ENCODE measurements around the gene PRPH2. TPM values are rescaled to one million over a fixed set of nuclear protein-coding genes. Genes with fewer than 3 reads are reported as not detected.

PRPH2 gene
- total and polyA plus RNA-seq, 8 donors: 0.38 to 4.0 (median 0.83) TPM; not detected in 2

DNA sequence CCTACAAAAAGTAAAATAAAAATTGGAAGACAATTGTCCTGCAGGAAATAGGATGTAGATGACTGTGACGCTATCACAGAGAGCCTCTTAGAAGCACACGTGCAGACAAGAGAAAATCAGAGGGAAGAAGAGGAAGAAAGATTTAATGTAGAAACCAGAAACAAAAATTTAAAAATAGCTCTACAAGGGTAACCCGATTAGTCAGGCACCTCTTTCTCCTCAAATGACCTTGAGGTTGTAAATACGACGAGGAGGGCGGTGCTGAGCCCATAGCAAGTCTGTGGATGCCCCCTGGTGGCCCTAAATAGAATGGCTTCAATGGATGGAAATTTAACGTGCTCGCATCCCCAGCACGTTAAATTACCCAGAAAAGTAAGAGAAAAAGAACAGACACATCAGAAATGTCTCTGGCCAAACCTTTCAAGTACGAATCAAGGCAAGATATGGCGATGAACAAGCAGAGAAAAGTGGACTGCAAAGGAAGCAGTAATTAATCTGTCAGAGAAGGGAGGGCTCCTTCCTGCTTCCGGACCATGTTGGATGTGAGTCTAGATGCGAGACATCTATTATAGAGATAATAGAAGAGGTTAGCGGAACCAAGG is 4.2 kb upstream of the PRPH2 start:
- intact Hi-C loops (cut with DNase I; ENCODE audit: low total_unique reads): loop anchor here (10.0 kb wide), 1 partner anchor 62 kb away; no protein-coding TSS in a partner anchor
- peak overlapping the region; percentile 69 to 89 (median 88) for H3K27ac ChIP-seq

DNA sequence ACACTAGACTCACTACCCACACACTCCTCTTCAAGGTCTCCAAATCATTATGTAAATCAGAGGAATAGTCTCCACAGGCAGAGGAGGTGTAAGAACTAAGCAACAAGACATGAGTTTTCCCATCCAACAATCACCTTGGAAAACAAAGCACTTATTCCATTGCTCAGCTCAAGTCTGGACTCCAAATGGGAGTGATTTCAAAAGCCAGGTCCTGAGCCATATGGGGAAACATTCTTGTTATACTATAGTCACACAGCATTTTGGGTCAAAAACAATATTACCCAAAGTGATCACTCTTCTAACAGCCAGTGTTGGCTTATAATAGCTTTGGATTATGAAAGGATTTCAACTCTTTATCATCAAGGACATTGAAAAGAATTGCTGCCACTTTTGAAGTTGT is 3.6 kb upstream of the PRPH2 start:
- Histone ChIP-seq H3K27ac (peak overlapping the region in 4 of 5 donors; percentile 79 to 89 (median 88)), H3K9me3 (no peaks in the 10 kb centered on the region), H3K4me3 (peak overlapping the region in 3 of 4 donors; percentile 60 to 61 (median 61)), H3K36me3 (peaks cover 0 to 11% (median 5%) of the 10 kb centered on the region in 4 donors), H3K27me3 (no peaks in the 10 kb centered on the region), H3K4me1 (peaks cover 5 to 20% (median 8%) of the 10 kb centered on the region in 4 donors)
- no peak for DNase-seq
- intact Hi-C loops (cut with DNase I; ENCODE audit: low total_unique reads): loop anchor here (10.0 kb wide), 1 partner anchor 61 kb away; no protein-coding TSS in a partner anchor
- no peak for TF ChIP-seq POLR2AphosphoS5 (IDR thresholded peaks at IDR 0.05)
- no peak for TF ChIP-seq POLR2A (IDR thresholded peaks at IDR 0.05)
- TF ChIP-seq, protein P1, sequence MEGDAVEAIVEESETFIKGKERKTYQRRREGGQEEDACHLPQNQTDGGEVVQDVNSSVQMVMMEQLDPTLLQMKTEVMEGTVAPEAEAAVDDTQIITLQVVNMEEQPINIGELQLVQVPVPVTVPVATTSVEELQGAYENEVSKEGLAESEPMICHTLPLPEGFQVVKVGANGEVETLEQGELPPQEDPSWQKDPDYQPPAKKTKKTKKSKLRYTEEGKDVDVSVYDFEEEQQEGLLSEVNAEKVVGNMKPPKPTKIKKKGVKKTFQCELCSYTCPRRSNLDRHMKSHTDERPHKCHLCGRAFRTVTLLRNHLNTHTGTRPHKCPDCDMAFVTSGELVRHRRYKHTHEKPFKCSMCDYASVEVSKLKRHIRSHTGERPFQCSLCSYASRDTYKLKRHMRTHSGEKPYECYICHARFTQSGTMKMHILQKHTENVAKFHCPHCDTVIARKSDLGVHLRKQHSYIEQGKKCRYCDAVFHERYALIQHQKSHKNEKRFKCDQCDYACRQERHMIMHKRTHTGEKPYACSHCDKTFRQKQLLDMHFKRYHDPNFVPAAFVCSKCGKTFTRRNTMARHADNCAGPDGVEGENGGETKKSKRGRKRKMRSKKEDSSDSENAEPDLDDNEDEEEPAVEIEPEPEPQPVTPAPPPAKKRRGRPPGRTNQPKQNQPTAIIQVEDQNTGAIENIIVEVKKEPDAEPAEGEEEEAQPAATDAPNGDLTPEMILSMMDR (IDR thresholded peaks at IDR 0.05): no peak
- no peak for TF ChIP-seq EP300 (IDR thresholded peaks at IDR 0.05)

More for the DNA sequence above, 4.2 kb upstream of the PRPH2 start:
- DNase-seq: peak; percentile 81 to 96
- H3K27me3 ChIP-seq: no peaks in the 10 kb centered on the region
- H3K9me3 ChIP-seq: no peaks in the 10 kb centered on the region
- 1 to 3% (median 1%) methylated on average over 14 of the region's 14 CpGs for WGBS, 5 donors
- peak overlapping the region; percentile 54 to 61 (median 60) for H3K4me3 ChIP-seq
- peaks cover 5 to 20% (median 8%) of the 10 kb centered on the region in 4 donors for H3K4me1 ChIP-seq
- no peak for TF ChIP-seq POLR2A (IDR thresholded peaks at IDR 0.05)
- TF ChIP-seq, protein P1 (IDR thresholded peaks at IDR 0.05): peak in 5 of 7 experiments; percentile 77 to 98 (median 92)
- TF ChIP-seq POLR2AphosphoS5 (IDR thresholded peaks at IDR 0.05): peak; percentile 25 to 83 (median 28)
- H3K36me3 ChIP-seq: peaks cover 0 to 11% (median 5%) of the 10 kb centered on the region in 4 donors

DNA sequence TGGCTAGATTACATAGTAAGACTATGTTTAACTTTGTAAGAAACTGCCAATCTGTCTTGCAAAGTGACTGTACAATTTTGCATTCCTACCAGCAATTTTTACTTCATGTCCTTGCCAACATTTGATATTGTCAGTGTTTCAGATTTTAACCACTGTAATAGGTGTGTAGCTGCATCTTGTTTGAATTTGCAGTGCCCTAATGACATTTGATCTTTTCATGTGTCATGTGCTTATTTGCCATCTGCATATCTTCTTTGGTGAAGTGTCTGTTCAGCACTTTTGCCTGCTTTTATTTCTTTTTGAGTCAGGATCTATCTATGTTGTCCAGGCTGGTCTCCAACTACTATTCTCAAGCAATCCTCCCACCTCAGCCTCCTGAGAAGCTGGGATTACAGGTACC is 2.4 kb upstream of the PRPH2 start:
- Histone ChIP-seq H3K36me3 (peaks cover 0 to 11% (median 5%) of the 10 kb centered on the region in 4 donors), H3K27me3 (no peaks in the 10 kb centered on the region), H3K9me3 (no peaks in the 10 kb centered on the region), H3K27ac (no peak overlapping the region), H3K4me3 (no peak overlapping the region), H3K4me1 (peaks cover 5 to 20% (median 8%) of the 10 kb centered on the region in 4 donors)
- no peak for DNase-seq
- intact Hi-C loops (cut with DNase I; ENCODE audit: low total_unique reads): loop anchor here (10.0 kb wide), 1 partner anchor 60 kb away; no protein-coding TSS in a partner anchor
- TF ChIP-seq POLR2A (IDR thresholded peaks at IDR 0.05): no peak

DNA sequence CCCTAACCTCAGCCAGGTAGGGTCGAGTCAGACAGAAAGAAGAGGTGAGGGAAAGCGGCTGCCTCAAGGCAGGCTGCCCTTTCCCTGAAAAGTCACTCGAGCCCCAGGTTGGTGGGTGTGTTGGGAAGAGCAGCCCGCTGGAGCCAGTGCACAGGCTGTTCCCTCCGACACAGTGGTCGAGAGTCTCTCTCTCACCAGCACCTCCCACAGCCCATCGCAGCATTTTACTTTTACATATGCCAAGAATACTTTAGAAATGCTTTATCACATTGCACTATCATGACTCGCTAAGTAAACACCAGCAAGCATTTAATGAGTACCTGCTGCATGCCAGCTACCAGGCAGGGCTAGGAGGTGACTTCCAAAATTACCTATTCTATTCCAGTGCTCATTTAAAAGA is 1.7 kb downstream of the PRPH2 start:
- H3K36me3 ChIP-seq: peaks cover 0 to 11% (median 5%) of the 10 kb centered on the region in 4 donors
- 37 to 61% (median 52%) methylated on average over 7 to 8 of the region's 8 CpGs for WGBS, 5 donors
- intact Hi-C loops (cut with DNase I; ENCODE audit: low total_unique reads): loop anchor here (10.0 kb wide), 1 partner anchor 56 kb away; no protein-coding TSS in a partner anchor
- H3K9me3 ChIP-seq: no peaks in the 10 kb centered on the region
- H3K4me3 ChIP-seq: no peak overlapping the region
- H3K4me1 ChIP-seq: peaks cover 0 to under 1% (median 0%) of the 10 kb centered on the region in 4 donors
- H3K27ac ChIP-seq: no peak overlapping the region
- TF ChIP-seq POLR2A (IDR thresholded peaks at IDR 0.05) (no peak), EP300 (IDR thresholded peaks at IDR 0.05) (no peak), POLR2AphosphoS5 (IDR thresholded peaks at IDR 0.05) (no peak)
- TF ChIP-seq, protein P1 (IDR thresholded peaks at IDR 0.05): no peak
- H3K27me3 ChIP-seq: no peaks in the 10 kb centered on the region
- DNase-seq: no peak

DNA sequence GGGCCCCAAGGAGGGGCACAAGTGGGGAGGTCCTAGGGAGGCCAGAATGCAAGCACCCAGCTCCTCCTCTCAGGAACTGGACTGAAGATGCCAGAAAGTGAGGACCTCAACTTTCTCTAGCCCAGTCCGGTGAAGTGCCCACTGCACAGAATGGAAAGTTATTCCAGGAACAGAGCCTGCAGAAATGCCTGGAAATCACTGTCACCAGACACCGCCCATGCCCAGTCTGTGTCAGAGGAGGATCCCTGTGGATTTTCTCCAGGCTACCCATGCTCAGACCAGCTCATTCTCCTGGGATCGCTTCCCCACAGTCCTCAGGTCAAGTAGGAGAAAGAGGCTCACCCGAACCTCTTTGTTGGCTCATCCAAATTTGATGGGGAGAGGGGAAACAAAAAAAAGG is 6.5 kb downstream of the PRPH2 start:
- Histone ChIP-seq H3K27me3 (no peaks in the 10 kb centered on the region), H3K4me3 (no peak overlapping the region), H3K36me3 (no peaks in the 10 kb centered on the region), H3K9me3 (peaks cover 3 to 12% (median 8%) of the 10 kb centered on the region in 4 donors), H3K27ac (no peak overlapping the region), H3K4me1 (no peaks in the 10 kb centered on the region)
- TF ChIP-seq, protein P1 (IDR thresholded peaks at IDR 0.05): no peak
- no peak for TF ChIP-seq POLR2A (IDR thresholded peaks at IDR 0.05)
- TF ChIP-seq POLR2AphosphoS5 (IDR thresholded peaks at IDR 0.05): no peak
- no peak for TF ChIP-seq EP300 (IDR thresholded peaks at IDR 0.05)
- intact Hi-C loops (cut with DNase I; ENCODE audit: low total_unique reads): no loop called here
- no peak for DNase-seq
- WGBS, 5 donors: 86 to 92% (median 87%) methylated on average over 3 to 4 of the region's 4 CpGs

All from stomach (tissue), 9 donors.